HG03196 (cell line): ENCODE results near the gene CHAC1.
"Not testable (repeated sequence)": the region's sequence is repeated elsewhere in the genome, so short reads cannot be mapped to it uniquely, and the experiment has no call there.

ENCODE experiments used
- ATAC-seq: cut with Tn5 transposase; IDR thresholded peaks from one replicate; pipeline ENCODE4 v1.9.1; 2021; ENCODE audit not compliant: unreplicated experiment

Gene CHAC1

GRCh38 chr15:40936709-40937666 lies 16.3 kb upstream of the CHAC1 start:
- no peak for ATAC-seq

- ATAC-seq = no peak
Observed at GRCh38 chr15:40937762-40938535, 15.3 kb upstream of the CHAC1 start.

GRCh38 chr15:40938536-40938870 lies 14.8 kb upstream of the CHAC1 start:
- no peak for ATAC-seq

- ATAC-seq = no peak
Observed at GRCh38 chr15:40940296-40940801, 12.9 kb upstream of the CHAC1 start.

GRCh38 chr15:40941068-40941527 lies 12.2 kb upstream of the CHAC1 start:
- no peak for ATAC-seq

GRCh38 chr15:40941528-40942336 lies 11.5 kb upstream of the CHAC1 start:
- peak; percentile 62 for ATAC-seq

GRCh38 chr15:40942337-40942854 lies 10.9 kb upstream of the CHAC1 start:
- ATAC-seq = no peak

- ATAC-seq = no peak
Observed at GRCh38 chr15:40942878-40943277, 10.4 kb upstream of the CHAC1 start.

GRCh38 chr15:40943764-40944365 lies 9.4 kb upstream of the CHAC1 start:
- no peak for ATAC-seq

- no peak for ATAC-seq
Observed at GRCh38 chr15:40944510-40945296, 8.6 kb upstream of the CHAC1 start.

GRCh38 chr15:40948706-40949473 lies 4.4 kb upstream of the CHAC1 start:
- no peak for ATAC-seq

- no peak for ATAC-seq
Observed at GRCh38 chr15:40949756-40950207, 3.5 kb upstream of the CHAC1 start.

GRCh38 chr15:40951764-40952163 lies 1.5 kb upstream of the CHAC1 start:
- ATAC-seq = no peak

- ATAC-seq = no peak
Observed at GRCh38 chr15:40952301-40952900, 870 bp upstream of the CHAC1 start.

GRCh38 chr15:40953713-40954074 lies 423 bp downstream of the CHAC1 start:
- no peak for ATAC-seq

- not testable (repeated sequence) for ATAC-seq
Observed at GRCh38 chr15:40954158-40954848, 1.0 kb downstream of the CHAC1 start.

GRCh38 chr15:40955141-40955903 lies 2.1 kb downstream of the CHAC1 start:
- ATAC-seq = no peak
